H9 (cell line): ENCODE results near the gene TULP3. TPM values are rescaled to one million over a fixed set of nuclear protein-coding genes. Genes with fewer than 3 reads are reported as not detected.
A peak's percentile ranks its signal among the peaks of the same experiment; 100 is the strongest.

Experiments
- DNase-seq: peaks from one replicate; pipeline ENCODE4 v3.0.0-alpha.2; 2017
- H2AFZ ChIP-seq: one replicate; pipeline ENCODE4 v1.6.1; 2013; ENCODE audit warnings: mild to moderate bottlenecking, low read length, control low read depth, moderate library complexity
- H2AK5ac ChIP-seq: 2 replicates; pipeline ENCODE4 v1.6.1; 2013; ENCODE audit warnings: low read length, control low read depth, mixed read lengths; ENCODE audit not compliant: insufficient read length
- H2BK120ac ChIP-seq: one replicate; pipeline ENCODE4 v1.6.1; 2013; ENCODE audit warnings: low read depth, mild to moderate bottlenecking, low read length, control low read depth, inconsistent platforms; ENCODE audit not compliant: poor library complexity, severe bottlenecking
- H2BK12ac ChIP-seq: 2 replicates; pipeline ENCODE4 v1.6.1; 2013; ENCODE audit warnings: low read length, control low read depth, mixed read lengths, low read depth; ENCODE audit not compliant: insufficient read length
- H2BK15ac ChIP-seq: 2 replicates; pipeline ENCODE4 v1.6.1; 2013; ENCODE audit warnings: low read depth, low read length, control low read depth
- H2BK20ac ChIP-seq: one replicate; pipeline ENCODE4 v1.6.1; 2013; ENCODE audit warnings: low read depth, mild to moderate bottlenecking, low read length, control low read depth, inconsistent platforms; ENCODE audit not compliant: poor library complexity, severe bottlenecking
- H2BK5ac ChIP-seq: 2 replicates; pipeline ENCODE4 v1.6.1; 2013; ENCODE audit warnings: low read length, control low read depth, mixed read lengths; ENCODE audit not compliant: insufficient read length
- H3K14ac ChIP-seq: 2 replicates; pipeline ENCODE4 v1.6.1; 2013; ENCODE audit warnings: low read length, control low read depth; ENCODE audit not compliant: insufficient read depth
- H3K18ac ChIP-seq: 2 replicates; pipeline ENCODE4 v1.6.1; 2013; ENCODE audit warnings: low read depth, mild to moderate bottlenecking, mixed read lengths, low read length, control low read depth; ENCODE audit not compliant: insufficient read length
- H3K23ac ChIP-seq: 2 replicates; pipeline ENCODE4 v1.6.1; 2013; ENCODE audit warnings: low read length, control low read depth, mixed read lengths, low read depth; ENCODE audit not compliant: insufficient read length
- H3K23me2 ChIP-seq: 2 replicates; pipeline ENCODE4 v1.6.1; 2013; ENCODE audit warnings: low read depth, mild to moderate bottlenecking, mixed read lengths, low read length, control low read depth; ENCODE audit not compliant: insufficient read length, poor library complexity, severe bottlenecking
- H3K27ac ChIP-seq: 2 replicates; pipeline ENCODE4 v1.5.1; 2013; ENCODE audit warnings: low read length, control low read depth, mixed read lengths, low read depth; ENCODE audit not compliant: insufficient read length
- H3K27me3 ChIP-seq: 2 replicates; pipeline ENCODE4 v1.6.1; 2013; ENCODE audit warnings: low read length, control low read depth, inconsistent platforms; ENCODE audit not compliant: insufficient read depth
- H3K4ac ChIP-seq: 2 replicates; pipeline ENCODE4 v1.6.1; 2013; ENCODE audit warnings: low read depth, mild to moderate bottlenecking, control low read depth, inconsistent platforms, low read length, moderate library complexity
- H3K4me1 ChIP-seq: 2 replicates; pipeline ENCODE4 v1.6.1; 2013; ENCODE audit warnings: low read length, control low read depth, inconsistent platforms; ENCODE audit not compliant: insufficient read depth
- H3K4me2 ChIP-seq: 2 replicates; pipeline ENCODE4 v1.6.1; 2013; ENCODE audit warnings: low read length, control low read depth, mixed read lengths; ENCODE audit not compliant: insufficient read length, insufficient read depth
- H3K56ac ChIP-seq: 2 replicates; pipeline ENCODE4 v1.6.1; 2013; ENCODE audit warnings: low read depth, mild to moderate bottlenecking, mixed read lengths, low read length, control low read depth; ENCODE audit not compliant: insufficient read length
- H3K79me1 ChIP-seq: 2 replicates; pipeline ENCODE4 v1.6.1; 2013; ENCODE audit warnings: low read depth, mild to moderate bottlenecking, moderate library complexity, low read length, control low read depth, inconsistent platforms; ENCODE audit not compliant: insufficient read depth, poor library complexity, severe bottlenecking
- H3K79me2 ChIP-seq: 2 replicates; pipeline ENCODE4 v1.6.1; 2013; ENCODE audit warnings: low read length, control low read depth, inconsistent platforms; ENCODE audit not compliant: insufficient read depth
- H3K9ac ChIP-seq: 2 replicates; pipeline ENCODE4 v1.6.1; 2013; ENCODE audit warnings: low read length, control low read depth, mixed read lengths; ENCODE audit not compliant: insufficient read length; ENCODE audit errors: extremely low read depth
- H3K9me3 ChIP-seq: one replicate; pipeline ENCODE4 v1.6.1; 2013; ENCODE audit warnings: low read depth, low read length, inconsistent platforms; ENCODE audit not compliant: control insufficient read depth
- H3T11ph ChIP-seq: one replicate; pipeline ENCODE4 v1.6.1; 2013; ENCODE audit warnings: mild to moderate bottlenecking, low read length, control low read depth, inconsistent platforms
- H4K20me1 ChIP-seq: one replicate; pipeline ENCODE4 v1.6.1; 2013; ENCODE audit not compliant: control insufficient read depth, insufficient read length, insufficient read depth
- H4K5ac ChIP-seq: 2 replicates; pipeline ENCODE4 v1.6.1; 2013; ENCODE audit warnings: low read depth, mild to moderate bottlenecking, mixed read lengths, low read length, control low read depth; ENCODE audit not compliant: insufficient read length
- H4K8ac ChIP-seq: replicated peaks from 2 replicates; pipeline ENCODE4 v1.6.1; 2013; ENCODE audit warnings: low read length, control low read depth, mixed read lengths, low read depth; ENCODE audit not compliant: insufficient read length
- H4K91ac ChIP-seq: 2 replicates; pipeline ENCODE4 v1.6.1; 2013; ENCODE audit warnings: low read depth, mild to moderate bottlenecking, moderate library complexity, mixed read lengths, low read length, control low read depth; ENCODE audit not compliant: insufficient read length
- H3K27ac Mint-ChIP-seq, 3 experiments: 2 replicates in 2 of 3; 3 replicates in 1 of 3; pipeline ENCODE4 v1.8.0; 2020 to 2021; ENCODE audit warnings: mixed read lengths in 3 of 3, mild to moderate bottlenecking in 1 of 3, moderate library complexity in 1 of 3
- H3K27me3 Mint-ChIP-seq: 2 replicates; pipeline ENCODE4 v1.8.0; 2021; ENCODE audit warnings: low read depth, mild to moderate bottlenecking, moderate library complexity, mixed read lengths
- H3K36me3 Mint-ChIP-seq, 3 experiments: 2 replicates in 2 of 3; 3 replicates in 1 of 3; pipeline ENCODE4 v1.8.0; 2020 to 2021; ENCODE audit warnings: low read depth in 3 of 3, mixed read lengths in 3 of 3; ENCODE audit not compliant: insufficient read depth in 1 of 3
- H3K4me1 Mint-ChIP-seq, 2 experiments: 2 replicates each; pipeline ENCODE4 v1.8.0; 2020; ENCODE audit warnings: mixed read lengths in 2 of 2
- H3K4me3 Mint-ChIP-seq, 2 experiments: 2 replicates in 1 of 2; 3 replicates in 1 of 2; pipeline ENCODE4 v1.8.0; 2020 to 2021; ENCODE audit warnings: mild to moderate bottlenecking in 2 of 2, mixed read lengths in 2 of 2, moderate library complexity in 1 of 2
- H3K9me3 Mint-ChIP-seq, 2 experiments: 2 replicates in 1 of 2; 3 replicates in 1 of 2; pipeline ENCODE4 v1.8.0; 2020; ENCODE audit warnings: mild to moderate bottlenecking in 2 of 2, mixed read lengths in 2 of 2, moderate library complexity in 1 of 2
- WGBS: extraction: QIAGEN DNeasy Blood & Tissue Kit; methylation state at CpG from one replicate; pipeline ENCODE4 v1.1.7; 2013; ENCODE audit warnings: missing lambda C conversion rate, low lambda C conversion rate, mixed read lengths; ENCODE audit not compliant: insufficient read length; ENCODE audit errors: extremely low coverage; 5-methylcytosine and 5-hydroxymethylcytosine counted together
- total RNA-seq: library from RNA; stranded (reverse); gene quantifications from 2 replicates; pipeline ENCODE4 v1.2.1, GENCODE V29; 2021
- TF ChIP-seq, protein P1 (sequence below): fragments of 200-600 bp; sonication (generic); conservative IDR thresholded peaks from 3 replicates; pipeline ENCODE4 v1.8.0; 2021; ENCODE audit warnings: antibody characterized with exemption, mild to moderate bottlenecking

TULP3 gene
- total RNA-seq, 1 experiment from 2014 or later: 22.3 TPM

DNA sequence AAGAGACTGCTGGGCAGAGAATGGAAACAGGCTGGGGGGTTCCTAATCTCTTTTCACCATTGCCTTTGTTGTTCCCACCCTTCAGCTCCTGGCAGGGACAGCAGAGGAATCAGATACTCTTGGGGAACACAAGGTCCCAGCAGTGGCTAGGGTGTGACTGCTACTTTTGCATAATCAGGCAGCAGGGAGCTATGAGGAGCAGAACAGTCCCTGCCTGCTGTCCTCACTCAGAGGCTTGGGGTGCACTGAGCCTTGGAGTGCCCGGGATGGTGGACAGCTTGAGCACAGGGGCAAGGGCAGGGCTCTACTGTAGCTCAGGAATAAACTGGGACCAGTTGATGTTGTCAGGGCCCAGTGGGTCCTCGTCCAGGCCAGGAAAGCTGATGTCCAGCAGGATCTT lies 32.4 kb upstream of the TULP3 start:
- TF ChIP-seq, protein P1, sequence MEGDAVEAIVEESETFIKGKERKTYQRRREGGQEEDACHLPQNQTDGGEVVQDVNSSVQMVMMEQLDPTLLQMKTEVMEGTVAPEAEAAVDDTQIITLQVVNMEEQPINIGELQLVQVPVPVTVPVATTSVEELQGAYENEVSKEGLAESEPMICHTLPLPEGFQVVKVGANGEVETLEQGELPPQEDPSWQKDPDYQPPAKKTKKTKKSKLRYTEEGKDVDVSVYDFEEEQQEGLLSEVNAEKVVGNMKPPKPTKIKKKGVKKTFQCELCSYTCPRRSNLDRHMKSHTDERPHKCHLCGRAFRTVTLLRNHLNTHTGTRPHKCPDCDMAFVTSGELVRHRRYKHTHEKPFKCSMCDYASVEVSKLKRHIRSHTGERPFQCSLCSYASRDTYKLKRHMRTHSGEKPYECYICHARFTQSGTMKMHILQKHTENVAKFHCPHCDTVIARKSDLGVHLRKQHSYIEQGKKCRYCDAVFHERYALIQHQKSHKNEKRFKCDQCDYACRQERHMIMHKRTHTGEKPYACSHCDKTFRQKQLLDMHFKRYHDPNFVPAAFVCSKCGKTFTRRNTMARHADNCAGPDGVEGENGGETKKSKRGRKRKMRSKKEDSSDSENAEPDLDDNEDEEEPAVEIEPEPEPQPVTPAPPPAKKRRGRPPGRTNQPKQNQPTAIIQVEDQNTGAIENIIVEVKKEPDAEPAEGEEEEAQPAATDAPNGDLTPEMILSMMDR: no peak
- Histone ChIP-seq H3K18ac (no peak overlapping the region), H2BK12ac (no peak overlapping the region), H3K79me1 (no peaks in the 10 kb centered on the region), H2BK5ac (no peak overlapping the region), H2BK15ac (no peak overlapping the region), H3K4me2 (no peak overlapping the region), H2AK5ac (no peak overlapping the region), H3T11ph (no peak overlapping the region), H3K9me3 (no peaks in the 10 kb centered on the region), H3K14ac (no peak overlapping the region), H4K5ac (no peak overlapping the region), H3K79me2 (no peaks in the 10 kb centered on the region), H3K23ac (no peak overlapping the region), H2AFZ (no peak overlapping the region), H3K56ac (no peak overlapping the region), H3K27ac (no peak overlapping the region), H4K8ac (no peak overlapping the region), H3K9ac (no peak overlapping the region), H3K27me3 (no peaks in the 10 kb centered on the region), H3K4me1 (no peaks in the 10 kb centered on the region), H4K20me1 (no peaks in the 10 kb centered on the region), H3K4ac (no peak overlapping the region), H2BK120ac (no peak overlapping the region), H3K23me2 (no peaks in the 10 kb centered on the region), H2BK20ac (no peak overlapping the region), H4K91ac (no peak overlapping the region)
- Mint-ChIP-seq H3K27ac (peak overlapping the region; percentile 44 to 92 (median 74); a peak in 4 of 7 replicates), H3K4me3 (no peak overlapping the region), H3K27me3 (peaks cover 4% of the 10 kb centered on the region), H3K36me3 (peaks cover 34 to 43% (median 43%) of the 10 kb centered on the region in 3 experiments), H3K9me3 (no peaks in the 10 kb centered on the region), H3K4me1 (peaks cover 14 to 42% of the 10 kb centered on the region in 2 experiments)
- no peak for DNase-seq
- no CpG with 5 or more reads among the region's 2 CpGs for WGBS
